Trophoblast cell (in vitro differentiated cells and primary cell): ENCODE results near the gene KCNN3.
A peak's percentile ranks its signal among the peaks of the same experiment; 100 is the strongest.

ENCODE experiments used
- DNase-seq, 2 donors: peaks; one replicate each; pipeline ENCODE4 v3.0.0-alpha.2; 2016
- H2AFZ ChIP-seq: 2 replicates; pipeline ENCODE4 v1.6.1; 2013; ENCODE audit warnings: low read length, moderate library complexity, mild to moderate bottlenecking; ENCODE audit not compliant: insufficient read depth, poor library complexity
- H2AK5ac ChIP-seq: 2 replicates; pipeline ENCODE4 v1.6.1; 2013; ENCODE audit warnings: mild to moderate bottlenecking, low read length
- H2BK120ac ChIP-seq: 2 replicates; pipeline ENCODE4 v1.6.1; 2013; ENCODE audit warnings: low read length, mild to moderate bottlenecking, moderate library complexity; ENCODE audit not compliant: insufficient read depth, poor library complexity
- H2BK12ac ChIP-seq: 2 replicates; pipeline ENCODE4 v1.6.1; 2013; ENCODE audit warnings: mild to moderate bottlenecking, low read length, moderate library complexity
- H2BK5ac ChIP-seq: 2 replicates; pipeline ENCODE4 v1.6.1; 2013; ENCODE audit warnings: low read length, low read depth, moderate library complexity, mild to moderate bottlenecking; ENCODE audit not compliant: poor library complexity
- H3K14ac ChIP-seq: 2 replicates; pipeline ENCODE4 v1.6.1; 2013; ENCODE audit warnings: mild to moderate bottlenecking, low read length
- H3K18ac ChIP-seq: 2 replicates; pipeline ENCODE4 v1.6.1; 2013; ENCODE audit warnings: mild to moderate bottlenecking, low read length
- H3K23ac ChIP-seq: 2 replicates; pipeline ENCODE4 v1.6.1; 2013; ENCODE audit warnings: low read length
- H3K27ac ChIP-seq: 2 replicates; pipeline ENCODE4 v1.5.1; 2013; ENCODE audit warnings: low read depth, mild to moderate bottlenecking, inconsistent platforms, low read length, moderate library complexity
- H3K27me3 ChIP-seq: 2 replicates; pipeline ENCODE4 v1.6.1; 2013; ENCODE audit warnings: inconsistent platforms, mild to moderate bottlenecking, low read length, moderate library complexity; ENCODE audit not compliant: insufficient read depth
- H3K36me3 ChIP-seq, 2 experiments: 1 replicate in 1 of 2; 2 replicates in 1 of 2; pipeline ENCODE4 v1.6.1; 2013; ENCODE audit warnings: low read length in 2 of 2, mild to moderate bottlenecking in 2 of 2, moderate library complexity in 1 of 2; ENCODE audit not compliant: insufficient read depth in 2 of 2, control insufficient read depth in 1 of 2
- H3K4ac ChIP-seq: 2 replicates; pipeline ENCODE4 v1.6.1; 2013; ENCODE audit warnings: low read depth, mild to moderate bottlenecking, low read length, moderate library complexity
- H3K4me1 ChIP-seq, 2 experiments: 1 replicate in 1 of 2; 2 replicates in 1 of 2; pipeline ENCODE4 v1.6.1; 2013; ENCODE audit warnings: low read length in 2 of 2, mild to moderate bottlenecking in 2 of 2, moderate library complexity in 1 of 2; ENCODE audit not compliant: insufficient read depth in 2 of 2, control insufficient read depth in 1 of 2
- H3K4me2 ChIP-seq: 2 replicates; pipeline ENCODE4 v1.6.1; 2013; ENCODE audit warnings: inconsistent platforms, mild to moderate bottlenecking, low read length, moderate library complexity
- H3K4me3 ChIP-seq: 2 replicates; pipeline ENCODE4 v1.5.1; 2013; ENCODE audit warnings: mild to moderate bottlenecking, low read depth, low read length, inconsistent platforms
- H3K79me1 ChIP-seq: one replicate; pipeline ENCODE4 v1.6.1; 2013; ENCODE audit warnings: low read length
- H3K79me2 ChIP-seq: 2 replicates; pipeline ENCODE4 v1.6.1; 2013; ENCODE audit warnings: low read length, mild to moderate bottlenecking; ENCODE audit not compliant: control insufficient read depth, insufficient read depth, poor library complexity
- H3K9ac ChIP-seq: 2 replicates; pipeline ENCODE4 v1.6.1; 2013; ENCODE audit warnings: mild to moderate bottlenecking, low read length
- H3K9me3 ChIP-seq: 2 replicates; pipeline ENCODE4 v1.6.1; 2013; ENCODE audit warnings: low read depth, mild to moderate bottlenecking, control low read depth, inconsistent platforms, low read length; ENCODE audit not compliant: insufficient read depth
- H4K12ac ChIP-seq: 2 replicates; pipeline ENCODE4 v1.6.1; 2013; ENCODE audit warnings: low read depth, mild to moderate bottlenecking, low read length, moderate library complexity
- H4K8ac ChIP-seq: 2 replicates; pipeline ENCODE4 v1.6.1; 2013; ENCODE audit warnings: low read depth, mild to moderate bottlenecking, low read length, moderate library complexity
- H4K91ac ChIP-seq: one replicate; pipeline ENCODE4 v1.6.1; 2013; ENCODE audit warnings: low read depth, mild to moderate bottlenecking, low read length, moderate library complexity
- WGBS: extraction: QIAGEN DNeasy Blood & Tissue Kit; methylation state at CpG from one replicate; pipeline ENCODE4 v1.1.7; 2013; ENCODE audit warnings: missing lambda C conversion rate; ENCODE audit not compliant: insufficient read length, insufficient coverage; ENCODE audit errors: extremely low coverage; 5-methylcytosine and 5-hydroxymethylcytosine counted together

The KCNN3 gene

GRCh38 chr1:154769193-154769895 lies 100.7 kb downstream of the KCNN3 start:
- Histone ChIP-seq H3K23ac (no peak overlapping the region), H3K9ac (no peak overlapping the region), H2AK5ac (no peak overlapping the region), H2BK120ac (no peak overlapping the region), H3K27me3 (no peaks in the 10 kb centered on the region), H2AFZ (no peak overlapping the region), H3K4me1 (no peaks in the 10 kb centered on the region), H3K9me3 (no peaks in the 10 kb centered on the region), H3K79me2 (no peaks in the 10 kb centered on the region), H3K18ac (no peak overlapping the region), H2BK12ac (no peak overlapping the region), H3K27ac (no peak overlapping the region), H4K91ac (no peak overlapping the region), H3K4ac (no peak overlapping the region), H3K4me3 (no peak overlapping the region), H4K12ac (no peak overlapping the region), H4K8ac (no peak overlapping the region), H3K36me3 (no peaks in the 10 kb centered on the region), H2BK5ac (no peak overlapping the region), H3K79me1 (no peaks in the 10 kb centered on the region), H3K14ac (no peak overlapping the region), H3K4me2 (no peak overlapping the region)
- no peak for DNase-seq
- WGBS: no CpG with 5 or more reads among the region's 5 CpGs

- Histone ChIP-seq H2BK5ac (no peak overlapping the region), H3K4me2 (no peak overlapping the region), H3K18ac (no peak overlapping the region), H3K27me3 (no peaks in the 10 kb centered on the region), H3K14ac (no peak overlapping the region), H2BK12ac (no peak overlapping the region), H3K36me3 (no peaks in the 10 kb centered on the region), H3K79me1 (no peaks in the 10 kb centered on the region), H2AFZ (no peak overlapping the region), H2BK120ac (no peak overlapping the region), H3K4ac (no peak overlapping the region), H4K8ac (no peak overlapping the region), H3K79me2 (no peaks in the 10 kb centered on the region), H3K4me3 (no peak overlapping the region), H4K12ac (no peak overlapping the region), H4K91ac (no peak overlapping the region), H3K27ac (no peak overlapping the region), H3K23ac (no peak overlapping the region), H3K4me1 (no peaks in the 10 kb centered on the region), H3K9ac (no peak overlapping the region), H3K9me3 (no peaks in the 10 kb centered on the region), H2AK5ac (no peak overlapping the region)
- DNase-seq: peak; percentile 32 to 58
- whole genome bisulfite sequencing: no CpG with 5 or more reads among the region's 8 CpGs
Observed at GRCh38 chr1:154768456-154769125, 101.5 kb downstream of the KCNN3 start.

DNA sequence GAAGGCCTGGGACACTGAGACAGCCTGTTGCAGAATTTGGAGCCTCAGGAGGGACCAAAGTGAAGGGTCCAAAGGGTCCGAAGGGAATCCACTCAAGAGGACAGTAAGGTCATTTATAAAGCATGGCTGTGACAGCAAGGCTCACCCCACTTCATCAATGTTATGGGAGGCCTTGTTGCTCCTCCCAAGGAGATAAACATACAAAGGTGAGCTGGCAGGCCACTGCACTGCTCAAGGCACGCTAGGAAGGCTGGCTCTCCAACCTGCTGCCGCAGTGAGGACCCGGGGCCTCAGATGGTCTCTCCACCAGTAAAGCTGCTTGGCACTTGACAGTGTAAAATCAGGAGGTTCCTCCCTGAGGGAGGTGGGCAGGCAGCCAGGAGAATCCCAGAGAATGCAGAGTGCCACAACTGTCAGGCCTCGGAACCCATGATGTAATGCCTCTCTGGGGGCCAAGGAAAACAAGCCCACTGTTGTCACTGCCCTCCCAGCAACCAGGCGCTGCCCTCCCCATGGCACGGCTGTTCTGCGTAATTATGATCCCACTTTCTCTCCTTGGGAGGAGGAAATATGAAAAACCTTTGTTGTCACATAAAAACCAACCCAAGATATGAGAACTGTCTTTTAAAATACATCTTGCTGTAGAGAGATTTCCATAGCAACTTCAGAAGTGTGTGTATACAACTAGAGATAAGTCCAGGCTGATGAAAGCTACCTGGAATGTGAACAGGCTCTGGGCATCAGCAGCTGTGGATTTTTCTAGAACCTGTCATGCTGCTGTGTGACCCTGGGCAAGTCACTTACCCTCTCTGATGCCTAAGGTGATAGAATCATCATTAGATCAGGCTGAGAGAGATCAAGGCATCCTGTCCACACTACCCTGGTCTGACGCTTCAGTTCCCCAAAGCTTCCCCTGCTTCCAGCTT lies 102.5 kb downstream of the KCNN3 start:
- Histone ChIP-seq H3K27ac (no peak overlapping the region), H2AK5ac (peak overlapping the region; percentile 24), H2BK5ac (no peak overlapping the region), H3K9ac (no peak overlapping the region), H3K4me3 (no peak overlapping the region), H3K18ac (no peak overlapping the region), H2BK120ac (no peak overlapping the region), H4K91ac (no peak overlapping the region), H4K8ac (no peak overlapping the region), H3K79me1 (no peaks in the 10 kb centered on the region), H4K12ac (no peak overlapping the region), H2BK12ac (no peak overlapping the region), H3K14ac (no peak overlapping the region), H3K36me3 (no peaks in the 10 kb centered on the region), H3K9me3 (no peaks in the 10 kb centered on the region), H3K23ac (no peak overlapping the region), H3K4ac (no peak overlapping the region), H2AFZ (no peak overlapping the region), H3K4me1 (no peaks in the 10 kb centered on the region), H3K27me3 (no peaks in the 10 kb centered on the region), H3K79me2 (no peaks in the 10 kb centered on the region), H3K4me2 (no peak overlapping the region)
- DNase-seq: peak; percentile 92 to 97
- no CpG with 5 or more reads among the region's 9 CpGs for WGBS

GRCh38 chr1:154765970-154766369 lies 104.1 kb downstream of the KCNN3 start:
- no peak overlapping the region for H3K18ac ChIP-seq
- H2AFZ ChIP-seq: no peak overlapping the region

More at GRCh38 chr1:154765970-154766369, 104.1 kb downstream of the KCNN3 start:
- Histone ChIP-seq H2BK12ac (no peak overlapping the region), H3K4ac (no peak overlapping the region), H2AK5ac (no peak overlapping the region), H2BK120ac (no peak overlapping the region), H3K27ac (no peak overlapping the region), H3K36me3 (no peaks in the 10 kb centered on the region), H3K23ac (no peak overlapping the region), H3K9me3 (no peaks in the 10 kb centered on the region), H3K27me3 (no peaks in the 10 kb centered on the region), H4K8ac (no peak overlapping the region), H4K12ac (no peak overlapping the region), H3K4me3 (no peak overlapping the region), H3K4me2 (no peak overlapping the region), H3K14ac (no peak overlapping the region), H4K91ac (no peak overlapping the region), H3K79me2 (no peaks in the 10 kb centered on the region), H2BK5ac (no peak overlapping the region), H3K4me1 (no peaks in the 10 kb centered on the region), H3K9ac (no peak overlapping the region), H3K79me1 (no peaks in the 10 kb centered on the region)
- DNase-seq: peak in 1 of 2 donors; percentile 50
- no CpG with 5 or more reads among the region's 3 CpGs for WGBS
